NT2/D1 (cell line): ENCODE data around the gene FAM53A.
A peak's percentile ranks its signal among the peaks of the same experiment; 100 is the strongest.

Source experiments
- DNase-seq: peaks from one replicate; pipeline ENCODE4 v3.0.0-alpha.2; 2011; ENCODE audit warnings: low read depth, low spot score
- H3K27me3 ChIP-seq: 2 replicates; pipeline ENCODE4 v1.6.0; 2011; ENCODE audit warnings: mild to moderate bottlenecking; ENCODE audit not compliant: insufficient read length, insufficient read depth
- H3K36me3 ChIP-seq: 2 replicates; pipeline ENCODE4 v1.6.1; 2011; ENCODE audit warnings: mild to moderate bottlenecking, low read length, mixed read lengths; ENCODE audit not compliant: insufficient read depth, insufficient read length
- H3K4me1 ChIP-seq: 2 replicates; pipeline ENCODE4 v1.5.1; 2011; ENCODE audit not compliant: insufficient read depth, insufficient read length
- H3K4me3 ChIP-seq: 2 replicates; pipeline ENCODE4 v1.5.1; 2011; ENCODE audit warnings: low read depth; ENCODE audit not compliant: insufficient read length
- H3K9ac ChIP-seq: 2 replicates; pipeline ENCODE4 v1.6.0; 2011; ENCODE audit warnings: low read depth; ENCODE audit not compliant: insufficient read length
- H3K9me3 ChIP-seq: 2 replicates; pipeline ENCODE4 v1.5.1; 2011; ENCODE audit warnings: mild to moderate bottlenecking, low read length; ENCODE audit not compliant: insufficient read depth
- SUZ12 ChIP-seq: IDR thresholded peaks from 2 replicates; pipeline ENCODE4 v1.6.1; 2011; ENCODE audit not compliant: insufficient read length, insufficient read depth; ENCODE audit errors: extremely low read depth
- YY1 ChIP-seq: IDR thresholded peaks from 2 replicates; pipeline ENCODE4 v1.6.1; 2011; ENCODE audit not compliant: insufficient read length, insufficient read depth
- ZNF274 ChIP-seq: IDR thresholded peaks from 2 replicates; pipeline ENCODE4 v1.6.1; 2011; ENCODE audit warnings: mild to moderate bottlenecking, low read depth, low read length

Gene FAM53A

DNA sequence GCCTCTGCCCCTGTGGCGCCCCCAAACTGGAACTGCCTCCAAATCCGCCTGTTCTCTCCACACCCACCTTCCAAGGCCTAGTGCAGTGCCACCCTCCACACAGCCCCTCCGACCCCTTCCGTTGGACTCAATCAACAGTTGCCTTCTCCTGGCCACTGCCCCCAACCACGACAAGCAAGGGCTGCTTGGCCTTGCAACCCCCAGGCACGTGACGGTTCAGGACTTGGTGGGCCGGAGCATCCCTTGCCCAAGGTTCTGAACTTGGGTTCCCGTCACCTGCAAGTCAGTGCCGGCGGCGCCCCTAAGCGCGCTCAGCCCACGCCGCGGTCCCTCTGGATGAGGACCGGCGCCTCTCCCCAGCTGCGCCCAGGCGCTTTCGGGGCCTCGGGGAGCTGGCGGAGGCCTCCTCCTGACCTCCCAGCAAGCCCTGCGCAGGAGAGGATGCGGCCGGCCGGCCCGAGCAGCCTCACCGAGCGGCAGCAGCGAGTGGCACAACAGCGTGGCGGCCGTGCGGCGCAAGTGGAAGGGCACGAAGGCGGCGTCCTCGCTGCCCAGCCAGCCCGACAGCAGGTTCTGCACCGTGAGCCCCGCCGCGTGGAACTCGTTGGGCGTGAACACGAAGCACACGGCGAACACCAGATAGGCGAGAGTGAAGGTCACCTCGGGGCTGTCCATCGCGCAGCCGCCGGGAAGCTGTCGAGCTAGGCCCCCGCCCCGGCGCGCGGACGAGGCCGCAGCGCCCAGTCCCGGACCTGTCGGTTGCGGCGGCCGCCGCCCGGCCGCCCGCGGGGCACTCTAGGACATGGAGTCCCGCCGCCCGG, 36.3 kb upstream of the FAM53A start:
- Histone ChIP-seq H3K4me3 (peak overlapping the region; percentile 86), H3K9me3 (no peaks in the 10 kb centered on the region), H3K4me1 (peaks cover 14% of the 10 kb centered on the region), H3K27me3 (no peaks in the 10 kb centered on the region), H3K9ac (peak overlapping the region; percentile 96), H3K36me3 (peaks cover 67% of the 10 kb centered on the region)
- DNase-seq: no peak
- TF ChIP-seq SUZ12 (no peak), YY1 (no peak), ZNF274 (no peak)

DNA sequence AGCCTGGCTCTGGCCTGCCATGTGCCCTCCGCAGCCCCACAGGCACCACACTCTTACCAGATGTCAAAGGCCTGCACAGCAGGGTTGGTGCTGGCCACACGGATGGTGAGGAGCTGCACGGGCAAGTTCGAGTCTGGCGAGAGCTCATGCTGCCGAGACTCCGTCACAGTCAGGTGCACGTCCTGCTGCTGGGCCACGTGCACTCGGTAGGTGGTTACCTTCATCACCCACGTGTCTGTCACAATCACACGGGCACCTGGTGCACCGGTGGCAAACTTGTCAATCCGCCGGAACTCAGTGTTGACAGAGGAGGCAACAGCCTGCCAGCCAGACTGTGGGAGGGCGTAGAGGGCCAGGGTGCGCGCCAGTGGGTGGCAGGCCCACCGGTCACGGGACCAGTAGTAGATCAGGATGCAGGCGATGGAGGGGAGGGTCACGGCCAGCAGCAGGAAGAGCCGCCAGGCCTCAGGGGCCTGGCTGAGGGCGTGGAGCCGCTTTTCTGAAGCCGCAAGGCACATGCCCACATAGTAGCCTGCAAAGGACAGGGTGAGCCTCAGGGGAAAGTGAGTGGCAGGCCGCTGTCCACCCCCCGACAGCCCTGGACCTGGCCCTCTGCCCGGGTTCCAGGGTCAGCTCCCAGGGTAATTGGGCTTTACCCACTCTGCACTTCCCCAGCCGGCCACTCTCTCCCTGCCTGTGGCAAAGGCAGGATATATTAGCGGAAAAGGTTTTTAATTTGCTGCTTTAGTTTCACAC, 34.2 kb upstream of the FAM53A start:
- Histone ChIP-seq H3K4me1 (peaks cover 15% of the 10 kb centered on the region), H3K27me3 (no peaks in the 10 kb centered on the region), H3K36me3 (peaks cover 52% of the 10 kb centered on the region), H3K9ac (no peak overlapping the region), H3K9me3 (no peaks in the 10 kb centered on the region), H3K4me3 (no peak overlapping the region)
- DNase-seq: no peak
- no peak for TF ChIP-seq YY1

- Histone ChIP-seq H3K36me3 (peaks cover 43% of the 10 kb centered on the region), H3K4me1 (peaks cover 9% of the 10 kb centered on the region), H3K9me3 (no peaks in the 10 kb centered on the region), H3K9ac (peak overlapping the region; percentile 2), H3K4me3 (no peak overlapping the region), H3K27me3 (no peaks in the 10 kb centered on the region)
- no peak for DNase-seq
- TF ChIP-seq YY1: no peak
- no peak for TF ChIP-seq ZNF274
- TF ChIP-seq SUZ12: no peak
These were observed 33.3 kb upstream of the FAM53A start for GRCh38 chr4:1717129-1718094.

GRCh38 chr4:1716065-1716945, 32.2 kb upstream of the FAM53A start:
- Histone ChIP-seq H3K9ac (peak overlapping the region; percentile 42), H3K36me3 (peaks cover 42% of the 10 kb centered on the region), H3K4me1 (peaks cover 9% of the 10 kb centered on the region), H3K4me3 (no peak overlapping the region), H3K27me3 (no peaks in the 10 kb centered on the region), H3K9me3 (no peaks in the 10 kb centered on the region)
- DNase-seq: no peak
- TF ChIP-seq YY1 (no peak), SUZ12 (no peak), ZNF274 (no peak)

DNA sequence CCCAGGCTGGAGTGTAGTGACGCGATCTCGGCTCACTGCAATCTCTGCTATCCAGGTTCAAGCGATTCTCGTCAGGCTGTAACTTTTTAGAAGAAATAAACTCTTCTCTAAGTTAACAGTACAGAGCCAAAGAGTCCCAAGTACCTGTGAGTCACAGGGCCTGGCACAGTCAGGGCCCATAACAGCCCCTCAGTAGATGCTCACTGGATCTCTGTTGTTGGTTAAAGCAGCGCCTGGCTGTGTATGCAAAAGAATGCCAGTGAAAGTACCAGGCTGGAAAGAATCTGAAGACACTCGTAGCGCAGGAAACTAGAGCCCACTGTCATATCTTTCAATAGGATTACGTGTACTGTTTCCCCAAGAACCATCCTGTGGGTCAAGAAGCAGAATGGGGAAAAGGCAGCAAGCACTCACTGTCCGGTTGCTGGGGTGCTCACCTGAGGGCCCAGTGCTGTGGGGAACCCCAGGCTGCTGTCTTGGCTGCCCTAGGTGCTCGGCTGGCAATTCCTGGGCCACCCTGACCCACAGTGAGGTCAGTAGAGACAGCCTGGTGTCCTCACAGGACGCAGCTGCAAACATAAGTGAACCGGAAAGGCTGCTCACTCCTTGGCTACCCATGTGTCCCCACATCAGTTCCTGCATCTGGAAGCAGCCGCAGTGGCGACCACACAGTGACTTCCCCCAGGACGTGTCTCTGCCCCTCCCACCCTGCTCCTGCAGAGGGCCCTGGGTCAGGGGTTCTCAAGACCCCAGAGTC, 31.1 kb upstream of the FAM53A start:
- H3K27me3 ChIP-seq: no peaks in the 10 kb centered on the region
- DNase-seq: no peak

More for the DNA sequence above, 31.1 kb upstream of the FAM53A start:
- peak overlapping the region; percentile 46 for H3K9ac ChIP-seq
- H3K4me1 ChIP-seq: peaks cover 8% of the 10 kb centered on the region
- peaks cover 49% of the 10 kb centered on the region for H3K36me3 ChIP-seq
- no peak overlapping the region for H3K4me3 ChIP-seq
- H3K9me3 ChIP-seq: no peaks in the 10 kb centered on the region
- TF ChIP-seq SUZ12: no peak
- TF ChIP-seq YY1: no peak
- TF ChIP-seq ZNF274: no peak
